Body of pancreas (tissue), 4 donors: ENCODE data around the gene RGS16.

ENCODE experiments used
- CTCF ChIP-seq, 7 experiments: fragments of 450-650 bp in 4 of 7; fragments of 200-600 bp in 3 of 7; sonication (generic) in 3 of 7; IDR thresholded peaks; one replicate each; pipeline ENCODE4 v1.5.1; 2016 to 2019; ENCODE audit warnings: antibody characterized with exemption in 7 of 7
- POLR2A ChIP-seq, 3 donors: fragments of 450-650 bp; IDR thresholded peaks; one replicate each; pipeline ENCODE4 v1.6.1; 2016; ENCODE audit warnings: antibody characterized with exemption in 3 of 3, mild to moderate bottlenecking in 2 of 3

GRCh38 chr1:182586380-182586779 lies 17.8 kb downstream of the RGS16 start:
- TF ChIP-seq CTCF (IDR thresholded peaks at IDR 0.05) (no peak), POLR2A (IDR thresholded peaks at IDR 0.05) (no peak)
